ENCODE data around the gene ADAMTS14.

DNA sequence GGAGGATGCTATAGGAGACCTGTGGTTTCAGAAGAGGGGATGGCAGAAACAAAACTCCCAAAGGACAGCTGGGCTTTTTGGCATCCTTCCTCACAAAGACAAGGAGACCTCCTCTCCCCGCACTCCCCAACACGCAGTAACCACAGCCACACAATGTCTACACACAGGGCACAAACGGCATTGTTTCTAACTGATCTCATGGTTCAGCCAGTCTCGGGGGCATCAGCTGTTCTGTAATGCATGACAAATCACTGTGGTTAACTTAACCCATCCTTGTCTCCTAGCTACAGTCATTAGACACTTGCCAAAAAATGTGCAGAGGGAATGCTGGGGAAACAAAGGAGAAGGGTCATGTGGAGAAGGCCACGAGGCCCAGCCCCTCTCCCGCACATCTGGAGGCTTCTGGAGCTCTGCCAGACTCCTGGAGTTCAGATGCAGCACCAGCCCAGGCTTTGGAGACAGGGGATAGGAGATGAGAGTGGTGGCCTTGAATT, 7.6 kb upstream of the ADAMTS14 start:
- TF ChIP-seq POLR2A (IDR thresholded peaks at IDR 0.05): no peak
- no peak for TF ChIP-seq CTCF (IDR thresholded peaks at IDR 0.05)
- TF ChIP-seq POLR2AphosphoS5 (IDR thresholded peaks at IDR 0.05): no peak
- no peak for TF ChIP-seq EP300 (IDR thresholded peaks at IDR 0.05)

All from stomach (tissue), 4 donors.